HG03432 (cell line): ENCODE measurements around the gene SART3.

Experiments
- ATAC-seq: cut with Tn5 transposase; IDR thresholded peaks from one replicate; pipeline ENCODE4 v1.9.1; 2021; ENCODE audit warnings: mild to moderate bottlenecking, moderate library complexity; ENCODE audit not compliant: unreplicated experiment

Gene SART3

DNA sequence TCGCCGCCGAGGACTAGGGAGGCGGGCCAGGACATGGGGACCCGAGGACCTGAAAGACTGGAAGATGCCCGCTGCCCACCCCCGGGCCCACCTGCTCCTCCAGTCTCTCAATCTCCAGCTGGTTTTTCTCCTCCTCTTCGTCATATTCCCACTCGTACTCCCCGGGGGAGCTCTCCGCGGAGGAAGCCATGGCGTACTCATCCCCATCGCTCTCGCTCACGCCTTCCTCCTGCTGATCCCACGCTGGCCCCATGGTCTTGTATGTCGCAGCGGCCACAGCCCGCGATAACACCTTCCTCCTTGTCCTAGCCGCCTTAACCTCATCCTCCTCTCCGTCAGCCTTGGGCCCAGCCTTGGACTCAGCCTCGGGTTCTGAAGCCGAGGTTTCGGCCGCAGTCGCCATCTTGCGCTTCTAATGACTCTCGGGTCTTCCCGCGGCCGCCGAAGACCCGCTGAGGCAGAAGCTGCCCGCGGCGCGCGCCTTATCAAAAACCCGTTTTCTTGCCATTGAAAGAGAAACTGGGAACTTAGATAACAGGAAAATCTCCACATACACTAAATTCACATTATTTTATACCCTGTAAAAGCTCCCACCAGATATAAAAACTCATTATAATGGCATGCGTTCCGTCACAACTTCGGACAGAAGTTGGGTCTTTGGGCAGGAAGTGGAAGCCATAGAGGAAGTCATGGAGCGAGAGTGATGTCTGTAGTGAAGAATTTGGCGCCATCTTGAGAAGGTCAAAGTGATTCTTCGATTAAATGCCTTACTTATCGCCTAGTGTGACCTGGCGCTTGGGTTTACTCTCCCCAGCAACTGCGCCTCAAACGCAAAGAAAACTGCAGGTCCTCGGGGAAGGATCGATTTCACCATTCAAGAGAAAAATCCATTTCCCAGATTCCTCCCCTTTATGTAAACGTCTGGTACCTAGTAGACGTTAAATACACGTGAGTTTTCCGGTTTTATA lies at the start of gene SART3:
SART3 (minus strand) TSS at position 422 of the 968 bp plus-strand sequence; CDS start at position 403, 19 bp downstream.
- ATAC-seq, result peak; percentile 43

- no peak for ATAC-seq
These were observed 49.4 kb upstream of the SART3 start for GRCh38 chr12:108610336-108610815.

DNA sequence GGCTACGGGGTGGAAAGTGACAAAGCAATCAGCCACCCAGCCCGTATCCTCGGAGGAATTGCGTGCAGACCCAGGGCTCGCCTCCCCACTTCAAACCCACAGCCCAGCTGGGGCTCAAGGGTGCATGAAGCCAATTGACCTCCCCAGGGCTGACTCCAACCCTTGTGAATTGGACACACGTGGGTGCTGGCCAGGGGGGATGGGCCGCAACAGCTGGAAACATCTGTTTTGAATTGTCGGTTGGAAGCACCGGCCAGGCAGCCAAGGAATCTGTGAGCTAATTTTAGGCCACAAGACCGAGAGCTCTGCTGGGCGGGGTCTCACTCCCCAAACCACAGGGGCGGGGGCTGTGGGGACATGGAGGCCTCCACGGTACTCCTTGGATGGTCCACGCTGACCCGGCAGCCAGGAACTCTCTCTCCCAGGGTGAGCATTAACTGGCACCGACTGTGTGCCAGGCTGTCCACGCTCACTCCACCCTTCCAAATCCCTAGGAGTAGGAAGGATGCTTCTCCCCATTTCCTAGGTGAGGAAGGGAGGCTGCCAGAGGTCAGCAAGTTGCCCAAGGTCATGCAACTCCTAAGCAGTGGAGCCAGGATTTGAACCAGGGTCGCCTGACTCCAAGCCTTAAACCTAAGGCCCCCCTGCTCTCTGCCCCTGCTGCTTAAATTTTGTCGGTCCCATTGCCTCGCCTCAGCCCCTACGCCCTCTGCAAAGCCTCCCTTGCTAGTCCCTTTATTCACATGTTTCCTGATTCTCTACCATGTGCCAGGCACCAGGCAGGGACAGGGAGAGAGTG lies 48.8 kb upstream of the SART3 start:
- no peak for ATAC-seq

- ATAC-seq, result no peak
These were observed 47.6 kb upstream of the SART3 start for GRCh38 chr12:108608616-108609015.

- no peak for ATAC-seq
These were observed 47.1 kb upstream of the SART3 start for GRCh38 chr12:108607981-108608600.

DNA sequence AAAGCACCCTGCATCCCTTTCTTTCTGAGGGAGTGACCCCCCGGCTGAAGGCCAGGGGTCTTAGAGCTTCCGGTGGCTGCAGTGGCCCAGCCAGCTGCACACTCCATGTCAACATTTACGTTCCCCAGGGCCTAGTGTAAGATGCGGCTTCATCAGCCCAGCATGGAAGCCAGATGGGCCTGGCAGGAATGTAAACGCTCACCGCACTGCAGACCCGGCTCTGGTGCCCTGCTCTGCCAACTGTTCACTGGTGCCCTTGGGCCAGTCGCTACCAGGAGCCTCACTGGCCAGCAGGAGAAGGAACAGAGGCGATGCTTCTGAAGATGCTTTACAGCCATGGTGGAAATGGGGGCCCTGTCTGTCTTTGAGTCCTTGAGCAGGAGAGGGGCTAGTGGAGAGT lies 45.5 kb upstream of the SART3 start:
- ATAC-seq, result no peak

DNA sequence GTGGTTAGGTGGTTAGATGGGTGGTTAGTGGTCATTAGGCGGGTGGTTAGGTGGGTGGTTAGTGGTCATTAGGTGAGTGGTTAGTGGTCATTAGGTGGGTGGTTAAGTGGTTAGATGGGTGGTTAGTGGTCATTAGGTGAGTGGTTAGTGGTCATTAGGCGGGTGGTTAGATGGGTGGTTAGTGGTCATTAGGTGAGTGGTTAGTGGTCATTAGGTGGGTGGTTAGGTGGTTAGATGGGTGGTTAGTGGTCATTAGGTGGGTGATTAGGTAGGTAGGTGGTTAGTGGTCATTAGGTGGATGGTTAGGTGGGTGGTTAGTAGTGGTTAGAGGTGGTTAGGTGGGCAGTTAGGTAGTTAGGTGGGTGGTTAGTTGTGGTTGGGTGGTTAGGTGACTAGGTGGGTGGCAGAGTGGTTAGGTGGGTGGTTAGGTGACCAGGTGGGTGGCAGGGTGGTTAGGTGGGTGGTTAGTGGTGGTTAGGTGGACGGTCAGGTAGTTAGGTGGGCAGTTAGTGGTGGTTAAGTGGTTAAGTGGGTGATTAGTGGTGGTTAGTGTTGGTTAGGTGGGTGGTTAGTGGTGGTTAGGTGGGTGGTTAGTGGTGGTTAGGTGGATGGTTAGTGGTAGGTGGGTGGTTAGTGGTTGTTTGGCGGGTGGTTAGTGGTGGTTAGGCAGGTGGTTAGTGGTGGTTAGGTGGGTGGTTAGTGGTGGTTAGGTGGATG lies 44.9 kb upstream of the SART3 start:
- no peak for ATAC-seq

DNA sequence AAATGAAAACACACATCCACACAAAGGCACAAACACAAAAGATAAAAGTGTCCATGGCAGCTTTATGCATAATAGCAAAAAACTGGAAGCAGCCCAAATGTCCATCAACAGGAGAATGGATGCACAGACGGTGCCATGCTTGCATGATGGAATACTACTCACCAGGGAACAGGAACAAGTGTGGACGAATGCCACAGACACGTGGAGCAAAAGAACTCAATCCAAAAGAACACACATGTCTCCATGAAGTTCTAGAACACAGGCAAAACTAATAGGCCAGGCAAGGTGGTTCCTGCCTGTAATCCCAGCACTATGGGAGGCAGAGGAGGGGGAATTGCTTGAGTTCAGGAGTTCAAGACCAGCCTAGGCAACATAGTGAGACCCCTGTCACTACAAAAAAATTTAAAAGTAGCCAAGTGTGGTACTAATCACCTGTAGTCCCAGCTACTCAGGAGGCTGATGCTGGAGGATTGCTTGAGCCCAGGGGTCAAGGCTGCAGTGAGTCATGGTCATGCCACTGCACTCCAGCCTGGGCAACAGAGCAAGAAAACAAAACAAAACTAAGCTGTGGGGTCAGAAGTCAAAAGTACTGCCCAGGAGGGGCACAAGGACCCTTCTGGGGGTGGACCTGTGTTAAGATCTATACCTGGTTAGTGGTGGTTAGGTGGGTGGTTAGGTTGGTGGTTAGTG lies 44.2 kb upstream of the SART3 start:
- no peak for ATAC-seq

GRCh38 chr12:108604208-108604941 lies 43.4 kb upstream of the SART3 start:
- no peak for ATAC-seq

DNA sequence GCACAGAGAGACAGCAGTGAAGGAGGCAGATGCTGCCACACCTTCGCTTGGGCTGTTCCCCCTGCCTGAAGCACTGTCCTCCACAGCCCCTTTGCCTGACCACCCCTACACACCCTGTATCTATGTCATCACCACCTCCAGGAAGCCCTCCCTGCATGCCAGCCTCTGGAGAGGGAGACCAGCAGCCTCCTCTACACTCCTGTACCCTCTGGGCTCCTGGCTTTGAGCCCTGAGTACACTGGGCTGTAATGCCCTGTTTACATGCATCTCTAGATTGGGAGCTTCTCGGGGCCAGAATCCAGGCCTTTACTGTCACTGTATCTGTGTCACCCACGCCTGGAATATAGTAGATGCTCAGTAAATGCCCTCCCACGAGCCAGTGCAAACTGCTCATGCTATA lies 42.8 kb upstream of the SART3 start:
- no peak for ATAC-seq

DNA sequence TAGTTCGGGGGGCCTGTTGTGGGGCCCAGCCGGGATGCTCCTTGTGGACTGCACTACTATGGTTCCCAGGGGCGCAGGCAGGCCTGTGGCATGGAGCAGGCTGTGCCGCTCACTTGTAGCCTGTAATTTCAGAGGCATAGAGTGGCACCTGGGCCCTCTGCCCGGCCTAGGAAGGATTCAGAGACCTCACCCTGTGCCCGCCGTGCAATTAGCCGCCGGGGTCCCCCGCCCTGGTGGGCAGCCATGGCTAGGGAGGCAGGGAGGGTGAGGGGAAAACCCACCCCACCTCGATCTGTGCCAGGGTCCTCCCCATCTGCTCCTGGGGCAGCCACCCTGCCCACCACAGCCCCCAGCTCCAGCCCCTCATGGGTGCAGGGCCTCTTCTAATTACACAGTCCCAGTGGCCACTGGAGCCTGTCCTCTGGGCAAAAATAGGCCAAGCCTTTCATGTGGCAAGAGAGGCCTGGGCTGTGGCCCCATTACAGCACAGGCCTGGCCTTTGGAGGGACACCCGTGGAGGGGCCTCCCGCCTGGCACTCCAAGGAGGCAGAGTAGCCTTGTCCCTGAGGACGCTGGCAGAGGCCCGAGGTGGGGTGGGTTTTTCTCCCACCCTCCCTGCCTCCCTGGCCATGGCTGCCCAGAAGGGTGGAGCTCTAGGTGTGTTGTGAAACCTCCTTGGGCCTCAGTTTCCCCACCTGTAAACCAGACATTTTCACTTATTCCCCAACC lies 42.2 kb upstream of the SART3 start:
- ATAC-seq, result no peak

GRCh38 chr12:108602209-108602705 lies 41.3 kb upstream of the SART3 start:
- no peak for ATAC-seq

GRCh38 chr12:108600702-108601007 lies 39.7 kb upstream of the SART3 start:
- ATAC-seq, result no peak

GRCh38 chr12:108599948-108600701 lies 39.2 kb upstream of the SART3 start:
- no peak for ATAC-seq

GRCh38 chr12:108599541-108599940 lies 38.6 kb upstream of the SART3 start:
- no peak for ATAC-seq

DNA sequence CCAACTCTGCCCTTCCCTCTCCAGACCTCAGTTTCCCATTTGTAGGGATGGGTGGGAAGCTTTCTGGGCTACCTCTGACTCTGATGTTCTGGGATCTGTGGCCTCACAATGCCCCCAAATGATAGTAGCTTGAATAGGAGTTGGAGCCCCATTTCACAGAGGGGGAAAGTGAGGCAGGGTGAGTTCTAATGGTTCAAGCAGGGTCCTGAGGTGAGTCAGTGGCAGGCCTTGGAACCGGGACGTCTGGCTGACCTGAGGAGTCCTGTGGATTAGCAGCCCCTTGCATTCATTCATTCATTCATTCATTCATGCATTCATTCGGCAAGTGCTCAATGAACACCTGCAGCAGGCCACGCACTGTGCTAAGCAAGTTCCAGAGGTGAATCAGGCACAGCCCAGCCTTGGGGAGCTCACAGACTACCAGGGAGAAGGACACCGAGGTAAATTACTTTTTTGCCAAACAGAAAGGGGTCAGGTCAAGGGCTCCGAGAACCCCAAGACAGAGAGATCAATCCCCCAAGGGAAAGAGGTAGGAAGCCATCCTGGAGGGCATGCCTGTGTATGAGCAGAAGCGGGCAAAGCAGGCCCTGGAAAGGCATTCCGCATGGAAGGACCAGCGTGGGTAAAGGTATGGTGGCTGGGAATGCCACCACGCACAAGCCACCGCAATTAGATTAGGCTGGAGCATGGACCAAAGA lies 37.7 kb upstream of the SART3 start:
- no peak for ATAC-seq
